Activated naive CD8-positive, alpha-beta T cell treated with anti-CD3 and anti-CD28 coated beads, Interleukin-2, amount 50 U/mL, for 24 hours (primary cell): ENCODE data around the gene ACP7.

ENCODE experiments used
- ATAC-seq: fragments of 150-1000 bp; cut with Tn5 transposase; one replicate; pipeline ENCODE4 v1.10.0; 2021
- DNase-seq: peaks from one replicate; pipeline ENCODE4 v3.0.0; 2021
- H3K27ac Mint-ChIP-seq: one replicate; pipeline ENCODE4 v1.8.0; 2021; ENCODE audit warnings: mild to moderate bottlenecking, mixed read lengths
- H3K27me3 Mint-ChIP-seq: one replicate; pipeline ENCODE4 v1.8.0; 2021; ENCODE audit warnings: mixed read lengths
- H3K36me3 Mint-ChIP-seq: one replicate; pipeline ENCODE4 v1.8.0; 2021; ENCODE audit warnings: low read depth, mixed read lengths
- H3K4me1 Mint-ChIP-seq: one replicate; pipeline ENCODE4 v1.8.0; 2021; ENCODE audit warnings: mixed read lengths
- H3K4me3 Mint-ChIP-seq: one replicate; pipeline ENCODE4 v1.8.0; 2021; ENCODE audit warnings: mild to moderate bottlenecking, moderate library complexity, mixed read lengths
- H3K9me3 Mint-ChIP-seq: one replicate; pipeline ENCODE4 v1.8.0; 2021; ENCODE audit warnings: mixed read lengths

The ACP7 gene

DNA sequence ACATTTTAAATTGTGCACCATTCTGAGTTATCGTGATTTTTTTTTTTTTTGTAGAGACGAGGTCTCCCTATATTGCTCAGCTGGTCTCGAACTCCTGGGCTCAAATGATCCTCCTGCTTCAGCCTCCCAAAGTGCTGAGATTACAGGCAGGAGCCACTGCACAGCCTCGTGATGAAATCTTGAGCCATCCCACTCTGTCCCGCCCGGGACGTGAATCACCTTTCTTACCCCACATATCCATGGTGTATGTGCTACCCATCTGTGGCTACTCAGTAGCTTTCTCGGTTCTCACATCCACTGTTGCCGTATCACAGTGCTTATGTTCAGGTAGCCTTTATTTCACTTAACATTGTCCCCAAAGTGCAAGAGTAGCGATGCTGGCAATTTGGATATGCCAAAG is 67.9 kb downstream of the ACP7 start:
- ATAC-seq: no peak
- Mint-ChIP-seq H3K36me3 (peaks cover 7% of the 10 kb centered on the region), H3K9me3 (no peaks in the 10 kb centered on the region), H3K27ac (no peak overlapping the region), H3K27me3 (no peaks in the 10 kb centered on the region), H3K4me1 (peaks cover 6% of the 10 kb centered on the region), H3K4me3 (no peak overlapping the region)
- no peak for DNase-seq

DNA sequence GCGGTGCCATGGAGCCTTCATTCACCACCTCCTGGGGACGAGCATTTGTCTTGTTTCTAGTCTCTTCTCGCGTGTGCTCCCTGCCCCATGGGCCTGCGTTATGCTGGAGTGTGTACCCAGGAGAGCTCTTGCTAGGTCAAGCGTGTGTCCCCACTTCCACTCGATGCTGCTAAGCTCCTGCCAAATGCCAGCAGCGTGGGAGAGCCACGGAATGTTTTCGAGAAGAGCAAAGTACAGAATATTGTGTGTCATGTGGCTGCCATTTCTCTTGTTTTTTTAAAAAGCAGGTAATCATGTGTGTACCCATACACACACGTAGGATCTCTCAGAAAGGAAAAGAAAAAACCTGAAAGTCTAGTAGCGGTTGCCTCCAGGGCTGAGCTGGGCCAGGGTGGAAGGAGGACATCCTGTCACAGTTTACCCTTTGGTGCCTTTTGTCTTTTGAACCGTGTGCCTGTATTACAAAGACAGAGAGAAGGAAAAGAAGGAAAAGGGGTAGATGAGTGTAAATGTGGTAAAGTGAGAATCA is 70.0 kb downstream of the ACP7 start:
- H3K9me3 Mint-ChIP-seq: no peaks in the 10 kb centered on the region
- H3K4me3 Mint-ChIP-seq: no peak overlapping the region
- no peak overlapping the region for H3K27ac Mint-ChIP-seq
- H3K4me1 Mint-ChIP-seq: peaks cover 4% of the 10 kb centered on the region
- H3K27me3 Mint-ChIP-seq: no peaks in the 10 kb centered on the region
- no peaks in the 10 kb centered on the region for H3K36me3 Mint-ChIP-seq
- ATAC-seq (no peak), DNase-seq (no peak)

DNA sequence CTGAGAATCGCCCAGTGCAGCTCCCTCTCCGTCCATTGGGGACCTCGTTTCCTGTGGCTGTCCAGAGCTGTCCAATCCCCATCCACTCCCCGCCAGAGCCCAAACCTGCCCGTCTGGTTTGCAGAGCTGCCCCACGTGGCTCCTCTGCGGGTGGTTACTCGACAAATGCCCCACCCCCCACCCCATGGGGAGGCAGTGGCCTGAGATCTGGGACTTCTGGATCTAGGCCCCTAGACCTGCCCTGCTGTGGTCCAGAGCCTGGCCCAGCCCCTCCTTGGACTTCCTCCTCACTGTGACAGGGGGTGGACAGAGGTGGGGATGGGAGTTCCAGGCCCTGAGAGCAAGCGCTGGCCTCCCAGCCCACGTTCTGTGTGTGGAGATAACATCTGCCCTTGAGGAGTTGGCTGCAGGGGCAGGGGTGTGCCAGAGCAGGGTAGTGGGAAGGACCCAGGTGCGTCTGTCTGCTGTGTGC is 70.5 kb downstream of the ACP7 start:
- no peak for DNase-seq
- peaks cover 4% of the 10 kb centered on the region for H3K4me1 Mint-ChIP-seq
- no peaks in the 10 kb centered on the region for H3K27me3 Mint-ChIP-seq
- no peak overlapping the region for H3K27ac Mint-ChIP-seq
- H3K9me3 Mint-ChIP-seq: no peaks in the 10 kb centered on the region
- H3K36me3 Mint-ChIP-seq: no peaks in the 10 kb centered on the region
- H3K4me3 Mint-ChIP-seq: no peak overlapping the region
- no peak for ATAC-seq

DNA sequence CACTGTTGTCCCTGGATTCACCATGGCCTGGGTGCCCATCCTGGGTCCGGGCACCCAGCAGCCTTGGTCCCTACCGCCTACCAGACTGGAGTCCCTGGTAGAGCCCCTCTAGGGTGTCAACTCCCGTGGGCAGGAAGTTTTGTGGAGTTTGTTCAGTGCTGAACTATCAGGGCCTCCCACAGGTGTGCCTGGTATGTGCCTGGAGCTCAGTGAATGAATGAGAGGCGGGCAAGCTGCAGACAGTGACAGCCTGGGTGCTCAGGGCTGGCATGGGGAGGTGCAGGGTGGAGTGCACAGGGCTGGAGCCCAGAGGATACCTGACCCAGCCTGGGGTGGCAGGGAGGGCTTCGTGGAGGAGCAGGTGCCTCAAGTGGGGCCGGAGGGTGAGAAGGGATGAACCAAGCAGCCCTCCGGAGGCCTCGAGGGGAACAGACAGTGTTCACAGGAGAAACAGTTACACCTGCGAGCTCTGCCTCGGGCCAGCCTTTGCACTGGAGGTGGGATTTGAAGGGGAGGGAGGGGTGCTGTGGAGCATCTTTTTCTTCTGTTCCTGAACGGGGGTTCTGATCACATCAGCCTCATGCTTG is 71.0 kb downstream of the ACP7 start:
- H3K27me3 Mint-ChIP-seq: no peaks in the 10 kb centered on the region
- H3K4me3 Mint-ChIP-seq: no peak overlapping the region
- peaks cover 4% of the 10 kb centered on the region for H3K4me1 Mint-ChIP-seq
- no peaks in the 10 kb centered on the region for H3K9me3 Mint-ChIP-seq
- no peaks in the 10 kb centered on the region for H3K36me3 Mint-ChIP-seq
- DNase-seq (no peak), ATAC-seq (no peak)
- no peak overlapping the region for H3K27ac Mint-ChIP-seq

DNA sequence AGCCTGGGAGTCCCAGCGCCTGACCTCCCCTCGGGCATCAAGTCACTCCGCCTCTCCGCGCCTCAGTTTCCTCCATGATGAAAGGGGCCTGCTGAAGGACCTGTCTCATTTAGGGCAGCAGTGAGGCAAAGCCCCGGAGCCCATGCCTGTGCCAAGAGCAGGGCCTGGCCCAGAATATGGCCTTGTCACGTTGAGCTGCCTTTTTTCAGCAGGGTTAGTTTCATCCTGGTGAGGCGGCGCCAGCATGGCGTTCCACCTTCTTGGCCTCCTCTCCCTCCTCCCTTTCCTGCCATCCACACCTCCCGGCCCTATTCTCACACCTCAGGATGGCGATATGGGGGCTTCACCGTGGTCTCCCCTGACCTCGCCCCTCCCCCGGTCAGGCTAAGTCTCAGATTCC is 71.6 kb downstream of the ACP7 start:
- no peaks in the 10 kb centered on the region for H3K27me3 Mint-ChIP-seq
- H3K4me1 Mint-ChIP-seq: peaks cover 6% of the 10 kb centered on the region
- no peaks in the 10 kb centered on the region for H3K36me3 Mint-ChIP-seq
- no peak for ATAC-seq
- no peak for DNase-seq
- no peak overlapping the region for H3K27ac Mint-ChIP-seq
- no peak overlapping the region for H3K4me3 Mint-ChIP-seq
- no peaks in the 10 kb centered on the region for H3K9me3 Mint-ChIP-seq

DNA sequence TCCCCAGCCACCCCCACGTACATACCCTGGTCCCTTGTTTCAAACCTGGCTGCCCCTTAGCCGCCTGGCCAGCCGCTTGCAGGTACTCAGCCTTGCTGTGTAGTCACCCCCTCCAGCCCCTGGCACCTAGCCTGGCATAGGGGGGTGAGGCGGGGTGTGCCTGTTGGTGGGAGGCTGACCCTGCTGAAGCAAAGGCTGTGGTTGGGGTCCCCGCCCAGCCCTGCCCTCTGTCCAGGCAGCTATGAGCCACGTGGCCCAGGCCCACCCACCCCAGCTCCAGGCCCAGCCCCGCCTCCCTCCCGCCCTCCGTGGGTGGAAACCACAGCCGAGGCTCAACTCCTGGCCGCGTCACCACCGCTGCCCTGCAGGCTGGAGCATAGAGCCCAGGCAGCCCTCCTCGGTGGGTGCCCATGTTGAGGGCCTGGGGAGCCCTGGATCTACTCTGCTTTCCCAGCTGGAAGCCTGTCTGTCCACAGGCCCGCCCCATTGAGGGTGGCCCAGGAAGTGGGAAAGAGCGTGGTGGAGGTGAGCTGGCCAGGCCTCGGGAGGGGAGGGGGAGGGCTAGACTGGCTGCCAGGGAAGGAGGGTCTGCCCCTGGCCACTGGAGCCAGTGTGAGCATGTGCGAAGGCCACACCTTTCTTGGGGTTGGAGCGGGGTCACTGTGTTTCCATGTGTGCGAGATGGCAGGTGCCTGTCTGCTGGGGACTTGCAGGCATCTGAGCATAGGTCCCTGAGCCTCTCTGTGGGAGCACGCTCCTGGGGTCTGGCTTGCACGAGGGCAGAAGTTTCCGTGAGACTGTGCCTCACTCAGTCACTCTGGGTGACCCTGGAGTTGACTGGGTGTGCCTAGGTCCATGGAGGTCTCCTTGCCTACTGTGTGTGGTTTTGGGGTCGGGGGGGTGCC is 72.4 kb downstream of the ACP7 start:
- ATAC-seq (no peak), DNase-seq (no peak)
- no peaks in the 10 kb centered on the region for H3K9me3 Mint-ChIP-seq
- H3K4me1 Mint-ChIP-seq: peaks cover 6% of the 10 kb centered on the region
- no peak overlapping the region for H3K27ac Mint-ChIP-seq
- H3K36me3 Mint-ChIP-seq: no peaks in the 10 kb centered on the region
- H3K27me3 Mint-ChIP-seq: no peaks in the 10 kb centered on the region
- no peak overlapping the region for H3K4me3 Mint-ChIP-seq

DNA sequence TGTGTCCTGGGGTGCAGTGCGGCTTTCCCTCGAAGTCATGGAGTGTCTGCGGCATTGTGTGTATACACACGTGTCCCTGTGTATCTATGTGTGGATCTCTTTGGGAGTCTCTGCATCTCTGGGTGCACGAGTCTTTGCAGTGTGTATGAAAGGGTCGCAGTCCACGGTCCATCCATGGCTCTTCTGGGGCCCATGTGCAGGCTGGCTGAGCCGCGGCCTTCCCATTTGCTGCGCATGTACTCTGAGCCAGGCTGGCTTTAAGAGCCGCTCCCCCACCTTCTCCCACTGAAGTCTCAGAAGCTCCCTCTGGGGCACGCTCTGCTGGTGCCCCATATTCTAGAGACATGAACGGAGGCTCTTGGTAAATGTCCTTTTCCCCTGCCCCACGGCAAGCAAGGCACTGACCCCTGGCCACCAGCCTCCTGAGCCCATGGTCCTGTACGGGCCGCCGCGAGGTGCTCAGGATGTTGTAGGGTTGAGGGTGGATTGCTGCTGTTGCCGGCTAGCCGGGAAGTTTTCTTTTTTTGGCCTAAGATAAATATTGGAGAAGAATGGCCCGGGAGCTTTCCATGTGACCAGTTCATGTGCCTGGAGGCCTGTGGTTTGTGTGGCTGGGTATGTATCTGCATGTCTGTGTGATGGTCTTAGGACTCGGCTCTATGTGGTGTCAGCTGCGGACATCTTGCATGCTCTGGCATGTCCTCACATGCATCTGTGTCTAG is 73.3 kb downstream of the ACP7 start:
- Mint-ChIP-seq H3K36me3 (no peaks in the 10 kb centered on the region), H3K9me3 (no peaks in the 10 kb centered on the region), H3K4me3 (no peak overlapping the region), H3K4me1 (peaks cover 7% of the 10 kb centered on the region), H3K27me3 (no peaks in the 10 kb centered on the region), H3K27ac (no peak overlapping the region)
- ATAC-seq (no peak), DNase-seq (no peak)

DNA sequence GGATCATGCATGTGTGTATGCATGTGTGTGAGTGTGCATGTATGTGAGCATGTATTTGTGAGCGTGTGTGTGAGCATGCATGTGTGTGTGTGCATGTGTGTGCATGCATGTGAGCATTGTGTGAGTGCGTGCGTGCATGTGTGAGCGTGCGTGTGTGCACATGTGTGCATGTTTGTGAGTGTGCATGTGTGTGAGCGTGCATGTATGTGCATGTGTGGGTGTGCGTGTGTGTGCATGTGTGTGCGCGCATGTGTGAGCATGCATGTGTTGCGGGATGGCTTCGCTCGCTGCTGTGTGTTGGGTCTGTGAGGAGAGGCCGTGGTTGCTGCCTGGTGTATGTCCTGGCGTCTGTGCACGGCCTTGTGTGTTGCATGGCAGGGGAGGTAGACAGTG is 73.8 kb downstream of the ACP7 start:
- Mint-ChIP-seq H3K27ac (no peak overlapping the region), H3K27me3 (no peaks in the 10 kb centered on the region), H3K9me3 (no peaks in the 10 kb centered on the region), H3K36me3 (no peaks in the 10 kb centered on the region), H3K4me3 (no peak overlapping the region), H3K4me1 (peaks cover 12% of the 10 kb centered on the region)
- no peak for DNase-seq
- no peak for ATAC-seq

DNA sequence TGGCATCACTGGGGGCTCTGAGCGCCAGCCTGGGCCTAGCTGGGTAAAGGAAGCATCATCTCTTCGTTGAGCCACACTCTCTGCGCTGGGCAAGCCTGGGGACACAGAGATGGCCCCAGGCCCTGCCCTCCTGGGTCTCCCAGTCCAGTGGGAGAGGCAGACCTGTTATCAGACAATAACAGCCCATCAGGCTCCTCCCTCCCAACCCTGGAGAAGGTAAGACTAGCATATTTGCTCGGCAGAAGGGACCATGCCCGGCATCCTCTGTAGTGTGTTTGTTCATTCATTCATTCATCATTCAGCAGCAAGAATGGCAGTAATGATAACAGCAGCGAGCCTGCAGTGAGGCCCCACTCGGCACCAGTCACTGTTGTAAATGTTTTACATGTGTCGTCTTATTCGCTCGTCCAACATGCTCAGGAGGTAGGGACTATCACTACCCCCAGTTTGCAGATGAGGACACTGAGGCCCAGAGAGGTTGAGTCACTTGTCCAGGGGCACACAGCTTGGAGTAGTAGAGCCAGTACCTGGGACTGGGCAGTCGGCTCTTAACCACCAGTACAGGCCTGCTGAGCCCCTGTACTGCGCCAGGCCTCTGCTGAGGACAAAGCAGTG is 74.6 kb downstream of the ACP7 start:
- no peak overlapping the region for H3K4me3 Mint-ChIP-seq
- no peaks in the 10 kb centered on the region for H3K9me3 Mint-ChIP-seq
- peaks cover 17% of the 10 kb centered on the region for H3K4me1 Mint-ChIP-seq
- no peak overlapping the region for H3K27ac Mint-ChIP-seq
- ATAC-seq: no peak
- H3K27me3 Mint-ChIP-seq: no peaks in the 10 kb centered on the region
- no peaks in the 10 kb centered on the region for H3K36me3 Mint-ChIP-seq
- DNase-seq: no peak

DNA sequence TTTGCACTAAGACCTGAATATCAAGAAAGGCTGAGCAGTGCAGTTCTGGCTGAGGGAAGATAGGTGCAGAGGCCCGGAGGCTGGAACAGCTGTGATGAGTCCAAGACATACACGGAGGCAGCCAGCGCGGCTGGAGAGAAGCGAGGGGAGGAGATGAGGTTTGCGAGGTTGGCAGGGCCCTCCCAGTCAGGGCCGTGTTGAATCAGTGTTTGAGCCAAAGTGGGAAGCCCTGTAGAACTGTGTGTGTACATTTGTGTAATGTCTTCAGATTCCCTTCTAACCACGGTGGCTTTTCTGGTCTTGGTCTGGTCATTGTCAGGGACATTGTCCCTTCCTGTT is 76.3 kb downstream of the ACP7 start:
- ATAC-seq: no peak
- no peaks in the 10 kb centered on the region for H3K9me3 Mint-ChIP-seq
- peaks cover 13% of the 10 kb centered on the region for H3K4me1 Mint-ChIP-seq
- no peak for DNase-seq
- no peaks in the 10 kb centered on the region for H3K36me3 Mint-ChIP-seq
- H3K4me3 Mint-ChIP-seq: no peak overlapping the region
- no peaks in the 10 kb centered on the region for H3K27me3 Mint-ChIP-seq
- H3K27ac Mint-ChIP-seq: no peak overlapping the region
